DMS153 treated with DMSO at 0.1 percent for 48 hours (cell line): ENCODE results near the gene SHC3.

Source experiments
- DNase-seq: peaks from one replicate; lab custom pipeline; 2025; ENCODE audit not compliant: unreplicated experiment; lab: John Stamatoyannopoulos, UW

The SHC3 gene

GRCh38 chr9:88991066-88992034 is 187.3 kb downstream of the SHC3 start, which contains the start of gene S1PR3:
S1PR3 (plus strand) TSS chr9:88991468; CDS start chr9:89001201, 9,733 bp downstream.
- DNase-seq: no peak

DNA sequence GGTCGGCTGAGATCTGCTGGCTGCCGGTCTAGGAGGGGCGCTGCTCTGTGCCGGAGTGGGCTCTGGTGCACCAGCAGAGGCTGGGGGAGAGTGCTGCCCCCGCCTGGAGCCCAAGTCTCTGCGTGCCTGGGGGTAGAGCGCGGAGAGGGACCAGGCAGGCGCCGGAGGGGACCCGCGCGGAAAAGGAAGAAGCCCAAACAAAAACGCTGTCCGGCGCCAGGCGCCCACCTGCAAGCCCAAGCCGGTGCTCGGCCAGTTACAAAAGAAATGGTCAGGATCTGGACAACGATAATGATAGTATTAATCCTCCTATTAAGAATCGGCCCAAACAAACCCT is 187.9 kb downstream of the SHC3 start:
- no peak for DNase-seq

DNA sequence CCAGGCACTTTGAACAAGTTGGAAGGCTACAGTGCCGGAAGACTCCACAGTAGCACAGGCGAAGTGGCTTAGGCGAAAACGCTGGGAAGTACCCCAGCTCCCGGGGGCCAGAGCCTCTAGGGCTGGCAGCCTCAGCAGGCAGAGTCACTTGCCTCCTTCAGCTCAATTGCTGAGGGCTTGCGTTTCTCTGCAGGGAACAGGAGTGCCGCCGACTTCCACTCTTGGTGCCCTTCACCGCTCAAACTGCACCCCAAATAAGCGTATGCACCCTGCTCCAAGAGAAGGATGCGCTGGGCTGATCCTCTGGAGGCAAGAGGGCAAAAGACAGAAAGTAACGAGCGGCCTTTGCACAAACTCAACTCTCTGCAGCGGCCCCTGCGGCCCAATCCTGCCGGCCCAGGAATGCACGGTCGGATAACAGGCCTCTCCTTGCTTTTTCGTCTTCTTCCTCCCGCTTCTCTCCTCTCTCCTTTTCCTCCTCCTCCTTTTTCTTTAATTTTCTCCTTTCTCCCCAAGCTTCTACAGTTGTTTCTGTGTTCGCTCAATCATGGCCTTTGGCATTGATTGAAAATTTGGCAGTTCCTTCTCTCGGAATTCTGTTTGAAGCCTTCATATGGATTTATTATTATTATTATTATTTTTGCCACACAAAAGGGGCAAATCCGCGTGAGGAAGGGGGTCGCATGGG is 188.4 kb downstream of the SHC3 start:
- no peak for DNase-seq

DNA sequence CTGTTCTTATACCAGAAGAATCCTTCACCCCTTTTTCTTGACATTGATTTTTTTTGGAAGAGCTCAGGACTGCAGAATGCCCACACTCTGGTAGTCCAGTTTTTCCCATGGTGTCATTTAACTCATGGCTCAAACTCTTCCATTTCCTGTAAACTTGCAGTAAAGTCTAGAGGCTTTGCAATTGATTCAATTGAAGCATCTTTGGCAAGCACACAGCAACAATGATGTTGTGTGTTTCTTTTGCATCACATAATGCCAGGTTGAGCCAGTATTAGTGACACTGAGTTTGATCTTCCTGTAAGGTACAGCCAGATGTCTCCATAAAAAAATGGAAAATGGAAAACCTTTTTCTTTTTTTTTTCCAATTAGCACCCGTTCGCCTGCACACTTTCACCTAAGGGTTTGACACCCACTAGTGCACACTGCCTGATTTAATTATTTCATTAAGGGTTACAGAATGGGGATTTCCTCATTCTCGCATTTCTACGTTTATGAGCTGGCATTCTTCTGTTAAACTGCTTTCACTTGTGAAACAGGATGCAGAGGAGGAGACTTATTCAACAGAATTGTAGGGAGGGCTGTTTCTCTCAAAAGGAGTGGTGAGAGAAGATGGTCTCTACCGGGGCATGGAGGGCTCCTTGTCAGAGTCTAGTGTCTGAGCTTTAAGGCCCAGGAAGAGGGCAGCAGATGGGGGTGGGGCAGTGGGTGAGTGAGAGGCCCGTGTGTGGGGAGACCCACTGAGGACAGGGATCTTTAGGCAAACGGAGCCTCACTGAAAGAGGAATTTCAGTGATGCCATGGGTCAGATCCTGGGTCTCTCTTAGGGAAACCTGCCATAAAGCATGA is 189.6 kb downstream of the SHC3 start:
- no peak for DNase-seq

DNA sequence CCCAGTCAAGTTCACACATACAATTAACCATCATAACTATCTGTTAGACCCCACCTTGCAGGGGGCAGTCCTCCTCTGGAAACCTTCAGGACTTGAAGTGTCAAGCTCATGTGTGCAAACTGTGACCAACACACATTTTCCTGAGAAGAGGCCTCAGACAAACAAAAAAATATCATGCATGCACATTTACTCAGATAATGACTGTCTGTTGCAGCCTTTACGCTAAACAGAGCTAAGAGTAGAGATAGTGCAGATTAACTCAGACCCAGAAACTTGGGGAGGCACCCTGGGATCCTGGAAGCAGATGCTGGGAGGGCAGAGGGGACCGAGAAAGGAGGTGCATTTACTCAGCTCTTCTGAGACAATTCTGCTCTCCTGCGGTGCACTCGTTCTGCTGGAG is 191.0 kb downstream of the SHC3 start:
- no peak for DNase-seq

GRCh38 chr9:88986776-88987175 is 191.8 kb downstream of the SHC3 start:
- DNase-seq: no peak

DNA sequence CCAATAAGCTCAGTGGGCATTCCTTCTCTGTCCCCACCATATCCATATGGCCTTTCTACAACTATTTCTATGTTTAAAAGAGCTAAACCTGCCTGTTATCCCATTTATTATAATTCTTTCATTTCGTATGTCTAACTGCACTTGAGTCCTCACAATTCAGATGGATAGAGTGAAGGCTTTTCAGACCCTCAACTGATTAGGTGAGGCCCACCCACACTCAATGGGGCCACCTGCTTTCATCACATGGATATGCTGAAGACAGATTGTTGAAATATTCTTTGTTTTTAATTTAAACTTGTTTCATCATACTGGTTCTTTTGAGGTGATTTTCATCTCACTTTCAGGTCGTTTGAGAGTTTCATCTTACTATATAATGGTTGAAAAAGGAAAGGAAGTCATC is 193.0 kb downstream of the SHC3 start:
- no peak for DNase-seq

DNA sequence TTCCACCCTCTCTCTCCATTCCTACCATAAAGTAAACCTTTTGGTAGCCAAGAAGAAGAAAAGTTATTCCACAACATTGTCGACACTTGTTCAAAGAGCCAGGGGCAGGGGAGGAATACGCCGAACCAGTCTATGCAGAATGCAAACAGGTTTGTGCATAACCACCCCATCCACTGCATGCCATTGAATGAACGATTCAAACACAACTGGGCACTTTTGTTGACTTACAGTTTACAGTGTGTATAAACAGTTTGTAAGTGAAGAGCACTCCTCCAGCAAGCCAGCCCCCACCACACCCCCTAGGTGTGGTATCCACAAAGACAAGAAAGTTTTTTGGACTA is 194.1 kb downstream of the SHC3 start:
- DNase-seq: no peak

DNA sequence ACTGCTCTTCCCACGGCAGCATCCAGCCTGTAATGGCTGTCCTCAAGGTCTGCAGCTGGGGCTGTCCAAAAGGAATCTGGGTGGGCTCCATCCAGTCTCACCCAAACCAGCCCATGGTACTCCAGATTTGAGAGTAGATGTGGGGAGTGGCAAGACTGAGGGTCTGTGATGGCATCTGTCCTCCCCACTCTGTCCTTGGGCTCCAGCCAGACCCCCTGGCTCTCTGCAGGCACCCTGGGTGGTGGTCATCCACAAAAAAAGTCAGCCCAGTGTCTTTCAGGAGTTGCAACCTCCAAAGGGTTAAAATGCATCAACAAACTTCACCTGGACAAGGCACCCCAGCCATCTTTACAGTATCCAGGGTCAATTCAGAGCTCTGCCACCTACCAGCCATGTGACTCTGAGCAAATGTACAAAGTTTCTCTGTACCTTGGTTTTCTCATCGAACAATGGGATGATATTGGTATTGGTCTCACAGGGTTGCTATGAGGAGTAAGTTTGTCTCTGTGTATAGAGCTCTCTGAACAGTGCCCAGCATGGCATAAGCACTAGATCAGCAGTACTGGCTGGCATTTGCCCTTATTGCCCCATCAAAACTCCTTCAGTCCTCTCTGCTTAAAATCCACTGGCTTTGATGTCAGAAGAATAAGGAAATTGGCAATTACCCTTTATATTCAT is 194.6 kb downstream of the SHC3 start:
- no peak for DNase-seq

DNA sequence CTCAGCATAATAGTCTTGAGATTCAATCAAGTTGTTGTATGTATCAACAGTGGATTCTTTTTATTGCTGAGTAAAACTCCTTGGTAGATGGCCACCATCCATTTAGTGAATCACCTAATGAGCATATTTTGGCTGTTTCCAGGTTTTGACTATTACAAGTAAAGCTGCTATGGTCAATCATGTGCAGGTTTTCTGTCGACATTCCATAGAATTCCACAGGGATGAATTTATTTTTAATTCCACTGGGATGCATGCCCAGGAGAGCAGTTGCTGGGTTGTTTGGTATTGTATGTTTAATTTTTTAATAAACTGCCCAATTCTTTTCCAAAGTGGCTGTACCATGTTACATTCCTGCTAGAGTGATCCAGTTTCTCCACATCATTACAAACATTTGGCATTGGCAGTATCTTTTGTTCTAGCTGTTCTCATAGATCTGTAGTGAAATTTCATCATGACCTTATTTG is 197.8 kb downstream of the SHC3 start:
- DNase-seq: no peak

DNA sequence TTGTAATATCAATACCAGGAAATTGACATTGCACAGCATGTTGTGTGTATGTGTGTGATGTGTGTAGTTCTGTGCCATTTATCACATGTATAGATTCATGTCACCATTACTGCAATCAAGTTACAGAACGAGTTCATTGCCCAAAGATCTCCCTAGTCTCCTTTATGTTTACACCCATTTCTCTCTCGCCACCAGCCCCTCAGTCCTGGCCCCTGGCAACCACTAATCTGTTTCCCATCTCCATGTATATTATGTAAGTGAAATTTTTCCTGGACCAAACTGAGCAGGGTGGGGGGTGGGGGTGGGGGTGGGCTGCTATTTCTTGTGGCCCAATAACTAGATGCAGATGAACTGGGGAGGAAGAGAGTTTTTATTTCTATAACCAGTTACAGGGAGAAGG is 198.8 kb downstream of the SHC3 start:
- DNase-seq: no peak

GRCh38 chr9:88979021-88979420 is 199.6 kb downstream of the SHC3 start:
- no peak for DNase-seq

- DNase-seq: peak; percentile 65
Observed at GRCh38 chr9:88978034-88978433, 200.6 kb downstream of the SHC3 start.

GRCh38 chr9:88976890-88977257 is 201.7 kb downstream of the SHC3 start:
- DNase-seq: no peak

DNA sequence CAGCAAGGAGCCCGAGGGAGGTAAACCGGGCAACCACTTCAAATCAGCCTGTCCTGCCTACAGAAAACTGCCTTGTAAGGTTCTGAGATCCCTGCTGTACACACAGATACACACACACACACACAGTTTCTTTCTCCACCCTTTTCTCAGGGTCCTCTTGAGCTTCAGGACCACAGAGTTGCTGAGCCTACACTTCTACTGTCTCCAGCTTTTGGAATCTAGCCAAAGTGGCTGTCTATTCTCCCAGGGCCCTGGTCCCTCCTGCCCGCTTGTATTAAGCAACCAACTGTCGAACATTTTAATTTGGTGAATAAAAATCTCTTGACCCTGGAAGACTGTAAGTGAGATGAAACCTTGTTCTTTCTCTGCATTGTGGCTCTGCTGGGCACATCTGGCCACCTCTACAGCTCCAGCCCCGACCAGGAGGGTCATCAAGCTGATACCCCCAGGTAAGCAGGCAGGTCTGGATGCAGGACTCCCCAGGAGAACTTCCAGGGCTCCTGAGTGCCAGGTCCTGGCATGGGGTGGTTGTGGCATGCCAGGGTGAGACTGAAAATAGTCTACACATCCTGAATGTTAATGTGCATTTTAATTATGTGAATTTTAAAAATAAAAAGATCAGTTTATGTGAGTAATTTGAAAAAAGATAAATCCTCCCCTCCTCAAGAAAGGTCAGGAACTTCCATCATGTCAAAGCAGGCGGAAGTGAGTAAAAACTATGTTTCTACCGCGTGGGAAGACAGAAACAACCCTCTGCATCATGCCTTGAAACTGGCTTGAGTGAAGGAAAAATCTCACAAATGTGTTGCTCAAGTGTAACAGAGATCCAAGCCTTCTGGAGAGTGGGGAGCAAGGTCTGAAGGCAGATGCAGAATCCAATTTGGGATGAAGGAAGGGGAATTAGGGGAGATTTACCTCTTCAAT is 202.4 kb downstream of the SHC3 start:
- DNase-seq: no peak

DNA sequence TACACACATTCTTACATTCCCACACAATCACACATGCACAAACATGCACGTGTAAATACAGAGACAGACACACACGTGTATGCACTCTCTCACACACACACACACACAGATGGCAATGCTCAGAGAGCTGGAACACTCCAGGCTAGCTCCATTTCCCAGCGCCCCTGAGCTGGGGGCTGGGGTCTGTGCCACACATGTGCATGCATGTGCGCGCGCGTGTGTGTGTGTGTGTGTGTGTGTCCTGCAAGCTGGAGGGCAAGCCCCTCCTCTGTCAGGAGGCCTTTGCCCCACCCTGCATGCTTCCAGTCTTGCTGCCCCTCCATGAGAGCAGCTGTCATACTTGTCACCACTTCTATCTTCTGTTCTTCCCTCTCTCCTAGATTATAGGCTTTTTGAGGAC is 204.0 kb downstream of the SHC3 start:
- DNase-seq: no peak

- DNase-seq: no peak
Observed at GRCh38 chr9:88973281-88974045, 205.2 kb downstream of the SHC3 start.

DNA sequence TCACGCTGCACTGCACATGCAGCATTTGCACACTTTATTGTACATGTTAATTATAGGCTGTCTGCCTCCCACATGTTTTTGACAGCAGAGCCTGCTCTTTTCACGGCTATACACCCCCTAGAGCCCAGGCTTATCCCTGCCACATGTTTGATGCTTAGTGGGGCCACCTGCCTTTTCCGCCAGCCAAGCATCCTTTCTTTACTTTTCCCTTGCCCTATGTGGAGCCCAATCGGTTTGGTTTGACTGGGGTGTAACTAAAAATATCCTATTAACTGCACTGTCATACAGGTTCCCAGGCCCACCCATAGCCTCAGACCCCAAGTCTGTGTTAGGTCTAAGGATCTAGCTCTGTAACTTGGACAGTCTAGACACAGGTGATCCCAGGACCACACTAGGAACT is 206.2 kb downstream of the SHC3 start:
- no peak for DNase-seq
